ENCODE data around the gene SLC6A13. TPM values are rescaled to one million over a fixed set of nuclear protein-coding genes. Genes with fewer than 3 reads are reported as not detected.

SLC6A13 gene
- 0.11 TPM in 1 of 2 replicates, not detected in the other for total RNA-seq

DNA sequence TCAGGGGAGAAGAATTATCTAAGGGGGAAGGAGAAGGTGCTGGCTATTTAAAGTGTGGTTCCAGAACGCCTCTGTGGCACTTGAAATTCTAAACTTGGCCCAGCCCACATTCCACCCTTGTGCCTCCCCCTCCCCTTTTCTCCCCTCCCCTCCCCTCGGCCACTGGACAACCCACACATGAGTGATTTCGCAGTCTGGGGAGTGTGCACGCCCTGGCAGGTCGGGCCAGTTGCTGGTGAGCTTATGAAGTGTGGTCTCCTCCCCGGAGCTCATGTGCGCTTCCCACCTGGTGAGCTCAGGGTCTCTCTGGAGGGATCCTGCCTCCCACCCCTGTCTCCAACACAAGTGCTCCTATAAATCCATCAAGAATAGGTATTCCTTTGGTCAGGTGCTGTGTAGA is at the start of gene SLC6A13:
Gene SLC6A13, minus strand, starts transcription at position 20 of the 400 bp plus-strand sequence. CDS start 2,784 bp downstream, outside the sequence.

DNA sequence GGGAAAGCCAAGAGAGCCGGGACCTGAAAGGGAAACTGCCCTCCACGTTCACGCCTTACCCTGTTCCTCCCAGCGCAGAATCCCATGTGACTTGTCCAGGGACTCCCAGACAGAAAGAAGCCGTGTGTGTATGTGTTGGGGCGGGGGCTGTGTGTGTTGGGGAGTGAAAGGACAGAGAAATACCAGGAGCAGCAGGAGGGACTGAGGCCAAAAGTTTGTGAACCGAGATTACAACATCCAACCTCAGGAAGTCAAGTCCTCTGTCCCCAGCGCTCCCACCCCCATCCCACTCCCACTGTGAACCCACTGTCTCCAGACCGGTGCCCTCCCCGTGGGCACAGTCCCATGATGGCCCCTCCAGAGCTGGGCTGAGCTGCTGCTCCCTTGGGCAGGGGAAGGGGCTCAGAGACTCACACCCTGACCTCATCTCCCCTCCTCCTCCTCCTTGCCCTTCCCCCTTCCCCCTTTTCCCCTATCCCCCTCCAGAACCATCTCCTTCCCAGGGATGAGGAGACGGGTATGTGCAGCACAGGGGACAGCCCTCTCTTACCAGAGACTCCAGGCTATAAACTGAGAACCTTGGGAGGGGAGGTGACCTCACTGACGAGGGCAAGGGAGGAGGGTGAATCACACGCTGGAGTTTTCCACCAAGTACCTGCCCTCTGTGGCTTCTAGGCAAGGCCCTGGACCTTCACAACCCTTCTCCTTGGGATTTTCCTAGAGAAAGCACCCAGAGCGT is 48.5 kb downstream of the SLC6A13 start, which contains the start of gene SLC6A12:
Gene SLC6A12, minus strand, starts transcription at position 155 of the 739 bp plus-strand sequence. CDS start 4,171 bp downstream, outside the sequence.

Other genes starting within 250 kb of the SLC6A13 start
- gene IQSEC3, start 196.1 kb downstream of the SLC6A13 start, total RNA-seq: 0.33 and 0.75 TPM in 2 replicates
- gene SLC6A12, start 48.7 kb downstream of the SLC6A13 start, total RNA-seq: not detected in 2 replicates
- gene KDM5A, start 126.5 kb upstream of the SLC6A13 start, total RNA-seq: 52.3 and 57.7 TPM in 2 replicates
- 9.1 and 13.8 TPM in 2 replicates for gene CCDC77, start 138.8 kb upstream of the SLC6A13 start, total RNA-seq
- gene B4GALNT3, start 197.1 kb upstream of the SLC6A13 start, total RNA-seq: not detected in 2 replicates

All from uterine smooth muscle cell (primary cell).